Activated T-cell treated with anti-CD3 and anti-CD28 coated beads, Interleukin-2, amount 50 U/mL, for 72 hours (primary cell): ENCODE data around the gene MYH6. TPM values are rescaled to one million over a fixed set of nuclear protein-coding genes. Genes with fewer than 3 reads are reported as not detected.

Experiments
- ATAC-seq, 2 donors: fragments of 150-1000 bp; cut with Tn5 transposase; replicated peaks in 1 of 2; 2 replicates each; pipeline ENCODE4 v1.10.0; 2021; ENCODE audit warnings: moderate library complexity in 2 of 2, mild to moderate bottlenecking in 1 of 2
- DNase-seq, 2 donors: peaks; one replicate each; pipeline ENCODE4 v3.0.0; 2021 to 2022; ENCODE audit warnings: mixed read lengths in 1 of 2
- H3K27ac Mint-ChIP-seq: one replicate; pipeline ENCODE4 v1.8.0; 2022; ENCODE audit warnings: mild to moderate bottlenecking, moderate library complexity, mixed read lengths
- H3K27me3 Mint-ChIP-seq: one replicate; pipeline ENCODE4 v1.8.0; 2022; ENCODE audit warnings: low read depth, mixed read lengths
- H3K36me3 Mint-ChIP-seq, 2 donors: one replicate each; pipeline ENCODE4 v1.8.0; 2022; ENCODE audit warnings: mixed read lengths in 2 of 2, mild to moderate bottlenecking in 1 of 2; ENCODE audit not compliant: insufficient read depth in 2 of 2
- H3K4me1 Mint-ChIP-seq: one replicate; pipeline ENCODE4 v1.8.0; 2022; ENCODE audit warnings: low read depth, mixed read lengths
- H3K4me3 Mint-ChIP-seq, 2 donors: one replicate each; pipeline ENCODE4 v1.8.0; 2022; ENCODE audit warnings: mild to moderate bottlenecking in 2 of 2, mixed read lengths in 2 of 2, moderate library complexity in 2 of 2
- H3K9me3 Mint-ChIP-seq, 2 donors: one replicate each; pipeline ENCODE4 v1.8.0; 2022; ENCODE audit warnings: mixed read lengths in 2 of 2
- total RNA-seq, 2 donors: library from RNA; stranded (reverse); gene quantifications; one replicate each; pipeline ENCODE4 v1.2.3, GENCODE V29; 2022

Gene MYH6
- total RNA-seq, 2 donors from 2014 or later, result 0.65 to 2.1 TPM

DNA sequence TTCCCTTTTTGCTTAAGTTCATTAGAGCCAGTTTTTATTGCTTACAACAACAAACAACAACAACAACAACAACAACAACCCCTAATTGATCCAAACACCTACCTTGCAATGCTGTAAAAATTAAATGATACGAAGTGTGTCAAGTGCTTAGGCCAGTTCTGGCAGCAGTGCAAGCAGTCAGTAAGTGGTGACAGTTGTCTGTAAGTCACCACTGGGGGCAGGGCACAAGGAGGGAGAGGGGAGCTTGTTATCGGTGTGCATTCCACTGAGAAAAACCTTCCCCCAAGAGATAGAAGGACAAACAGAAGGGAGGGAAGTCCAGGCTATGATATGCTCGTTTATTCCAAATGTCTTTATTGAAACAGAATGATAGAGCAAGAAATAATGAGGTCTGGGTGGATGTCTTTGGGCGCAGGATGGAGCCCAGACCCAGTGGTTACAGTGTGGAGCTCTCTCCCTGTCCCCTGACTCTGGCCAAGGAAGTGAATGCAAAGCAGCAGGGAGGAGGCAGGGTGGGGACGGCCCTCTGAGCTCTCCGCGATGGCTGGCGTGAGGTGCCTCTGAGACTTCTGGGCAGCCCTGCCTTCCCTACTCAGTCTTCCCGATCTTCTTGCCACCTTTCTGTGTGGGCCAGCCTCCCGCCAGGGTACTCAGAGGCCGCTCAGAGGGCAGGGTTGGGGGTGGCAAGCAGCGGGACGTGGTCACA, 61.9 kb downstream of the MYH6 start:
- Mint-ChIP-seq H3K27ac (no peak overlapping the region), H3K27me3 (peaks cover 7% of the 10 kb centered on the region), H3K4me3 (no peak overlapping the region), H3K36me3 (no peaks in the 10 kb centered on the region), H3K4me1 (no peaks in the 10 kb centered on the region), H3K9me3 (peaks cover 0 to 3% of the 10 kb centered on the region in 2 donors)
- ATAC-seq, result no peak
- DNase-seq, result no peak

DNA sequence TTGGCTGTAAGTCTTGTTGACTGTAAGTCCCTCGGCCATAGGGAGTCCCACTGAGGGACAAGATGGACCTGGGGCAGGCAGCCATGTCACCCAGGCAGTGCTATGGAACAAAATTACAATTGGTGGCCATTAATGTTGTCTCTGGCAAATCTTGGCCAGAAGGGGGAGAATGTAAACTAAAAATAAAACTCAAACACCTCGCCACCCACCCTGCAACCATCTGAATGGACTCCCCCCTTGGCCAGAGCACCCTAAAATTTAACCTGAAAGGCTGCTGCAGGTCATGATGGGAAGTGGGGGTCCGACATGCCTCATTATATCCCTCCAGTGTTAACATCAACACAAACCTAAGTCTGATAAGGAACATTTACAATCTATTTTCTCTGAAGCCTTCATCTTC, 63.6 kb downstream of the MYH6 start:
- no peaks in the 10 kb centered on the region for H3K36me3 Mint-ChIP-seq
- no peak for ATAC-seq
- no peak overlapping the region for H3K4me3 Mint-ChIP-seq
- H3K9me3 Mint-ChIP-seq, result no peaks in the 10 kb centered on the region
- H3K4me1 Mint-ChIP-seq, result no peaks in the 10 kb centered on the region
- DNase-seq, result no peak
- H3K27me3 Mint-ChIP-seq, result no peaks in the 10 kb centered on the region
- H3K27ac Mint-ChIP-seq, result no peak overlapping the region

DNA sequence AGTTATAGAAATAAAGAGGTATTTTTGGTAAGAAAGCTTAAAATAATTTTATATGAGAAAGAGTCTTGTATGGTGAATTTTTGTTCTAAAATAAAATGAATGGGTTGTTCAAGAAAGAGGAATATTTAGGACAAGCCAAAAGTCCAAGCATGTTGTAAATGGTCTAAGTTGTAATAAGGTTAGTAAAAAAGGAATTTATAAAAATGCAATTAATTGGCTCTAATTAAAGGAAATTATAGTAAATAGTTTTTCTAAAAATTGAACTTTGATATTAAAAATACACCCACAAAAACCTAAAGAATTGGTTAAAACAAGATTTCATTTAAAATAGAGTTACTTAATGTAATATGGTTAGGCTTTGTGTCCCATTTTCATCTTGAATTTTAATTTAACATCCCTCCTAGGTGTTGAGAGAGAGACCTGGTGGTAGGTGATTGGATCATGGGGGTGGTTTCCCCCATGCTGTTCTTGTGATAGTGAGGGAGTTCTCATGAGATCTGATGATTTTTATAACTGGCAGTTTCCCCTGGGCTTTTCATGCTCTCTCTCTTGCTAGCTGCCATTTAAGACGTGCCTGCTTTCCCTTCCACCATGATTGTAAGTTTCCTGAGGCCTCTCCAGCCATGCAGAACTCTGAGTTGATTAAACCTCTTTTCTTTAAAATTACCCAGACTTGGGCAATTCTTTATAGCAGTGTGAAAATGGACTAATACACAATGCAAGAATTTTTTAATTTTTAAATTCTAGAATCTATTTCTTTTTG, 68.4 kb downstream of the MYH6 start:
- DNase-seq (no peak), ATAC-seq (no peak)
- Mint-ChIP-seq H3K27me3 (no peaks in the 10 kb centered on the region), H3K4me3 (no peak overlapping the region), H3K9me3 (peaks cover 3% of the 10 kb centered on the region in 2 donors), H3K36me3 (peaks cover 1 to 3% of the 10 kb centered on the region in 2 donors), H3K4me1 (no peaks in the 10 kb centered on the region), H3K27ac (no peak overlapping the region)

GRCh38 chr14:23335623-23336022, 72.5 kb downstream of the MYH6 start:
- peaks cover 3% of the 10 kb centered on the region in 2 donors for H3K9me3 Mint-ChIP-seq
- peaks cover 1 to 3% of the 10 kb centered on the region in 2 donors for H3K36me3 Mint-ChIP-seq
- H3K27ac Mint-ChIP-seq, result no peak overlapping the region
- H3K4me3 Mint-ChIP-seq, result no peak overlapping the region
- ATAC-seq, result no peak
- H3K27me3 Mint-ChIP-seq, result no peaks in the 10 kb centered on the region
- no peak for DNase-seq
- no peaks in the 10 kb centered on the region for H3K4me1 Mint-ChIP-seq

Other genes starting within 250 kb of the MYH6 start
- gene SLC7A8, start 224.6 kb downstream of the MYH6 start, total RNA-seq, result 1 to 10 TPM in 1 of 2 donors, under 1 TPM in 1; 0.72 to 1.2 TPM
- not detected for gene RNF212B, start 170.3 kb downstream of the MYH6 start, total RNA-seq
- gene HOMEZ, start 122.1 kb downstream of the MYH6 start, total RNA-seq, result 10 to 100 TPM; 11.8 to 12.6 TPM
- gene PPP1R3E, start 105.4 kb downstream of the MYH6 start, total RNA-seq, result 10 to 100 TPM; 30.2 to 37.4 TPM
- 1 to 10 TPM; 2.7 to 3.2 TPM for gene BCL2L2, start 101.4 kb downstream of the MYH6 start, total RNA-seq
- 100 to 1,000 TPM; 188 to 189 TPM for gene PABPN1, start 86.8 kb downstream of the MYH6 start, total RNA-seq
- gene SLC22A17, start 55.4 kb downstream of the MYH6 start, total RNA-seq, result 1 to 10 TPM; 6.3 to 8.6 TPM
- under 1 TPM in 1 of 2 donors, not detected in 1; 0.19 TPM for gene EFS, start 43.1 kb downstream of the MYH6 start, total RNA-seq
- gene IL25, start 35.5 kb downstream of the MYH6 start, total RNA-seq, result not detected
- gene CMTM5, start 31.2 kb downstream of the MYH6 start, total RNA-seq, result under 1 TPM in 1 of 2 donors, not detected in 1; 0.30 TPM
- gene MYH7, start 27.4 kb upstream of the MYH6 start, total RNA-seq, result under 1 TPM; 0.05 to 0.56 TPM
- 10 to 100 TPM; 71.0 to 77.6 TPM for gene NGDN, start 61.4 kb upstream of the MYH6 start, total RNA-seq
- 1 to 10 TPM; 1.9 to 3.7 TPM for gene ZFHX2, start 143.5 kb upstream of the MYH6 start, total RNA-seq
- gene THTPA, start 148.0 kb upstream of the MYH6 start, total RNA-seq, result 1 to 10 TPM; 6.5 to 7.4 TPM
- 100 to 1,000 TPM; 211 to 233 TPM for gene AP1G2, start 159.5 kb upstream of the MYH6 start, total RNA-seq
- gene JPH4, start 170.5 kb upstream of the MYH6 start, total RNA-seq, result 1 to 10 TPM; 1.2 to 1.5 TPM
- 10 to 100 TPM in 1 of 2 donors, 1 to 10 TPM in 1; 5.0 to 10.6 TPM for gene DHRS2, start 228.1 kb upstream of the MYH6 start, total RNA-seq